Activated CD4-positive, alpha-beta memory T cell treated with anti-CD3 and anti-CD28 coated beads for 36 hours (primary cell): ENCODE results near the gene CAMK2G. TPM values are rescaled to one million over a fixed set of nuclear protein-coding genes. Genes with fewer than 3 reads are reported as not detected.
"Not testable (repeated sequence)": the region's sequence is repeated elsewhere in the genome, so short reads cannot be mapped to it uniquely, and the experiment has no call there.

Source experiments
- CTCF ChIA-PET: fragments of 350-600 bp; sonication (Branson Sonifier 250); formaldehyde crosslinking; loops from one replicate; lab custom pipeline; 2021; ENCODE audit warnings: antibody characterized with exemption, inconsistent platforms; lab: Charles Lee
- POLR2A ChIA-PET: fragments of 350-600 bp; sonication (Branson Sonifier 250); formaldehyde crosslinking; loops from one replicate; lab custom pipeline; 2021; ENCODE audit warnings: antibody characterized with exemption; lab: Charles Lee
- DNase-seq: peaks from one replicate; pipeline ENCODE4 v3.0.0-alpha.2; 2020
- H3K27ac Mint-ChIP-seq: one replicate; pipeline ENCODE4 v1.8.0; 2021; ENCODE audit warnings: mixed read lengths
- H3K27me3 Mint-ChIP-seq: one replicate; pipeline ENCODE4 v1.8.0; 2021; ENCODE audit warnings: mixed read lengths
- H3K36me3 Mint-ChIP-seq: one replicate; pipeline ENCODE4 v1.8.0; 2021; ENCODE audit warnings: mixed read lengths
- H3K4me1 Mint-ChIP-seq: one replicate; pipeline ENCODE4 v1.8.0; 2021; ENCODE audit warnings: low read depth, mixed read lengths
- H3K4me3 Mint-ChIP-seq: one replicate; pipeline ENCODE4 v1.8.0; 2021; ENCODE audit warnings: mild to moderate bottlenecking, mixed read lengths
- H3K9me3 Mint-ChIP-seq: one replicate; pipeline ENCODE4 v1.8.0; 2021; ENCODE audit warnings: mixed read lengths
- intact Hi-C: fragments of 100-400 bp; cut with micrococcal nuclease; formaldehyde crosslinking; loops from one replicate; pipeline ENCODE4 v1.15.1; 2023
- total RNA-seq, 2 experiments: library from RNA; stranded (reverse); gene quantifications; one replicate each; pipeline ENCODE4 v1.2.3, GENCODE V29; 2021

Gene CAMK2G
- total RNA-seq, 2 experiments from 2014 or later = 20.8 to 21.5 TPM

GRCh38 chr10:73796035-73796434 is 78.3 kb downstream of the CAMK2G start:
- H3K27me3 Mint-ChIP-seq, H3K4me1 Mint-ChIP-seq, intact Hi-C loops, H3K9me3 Mint-ChIP-seq, DNase-seq, H3K27ac Mint-ChIP-seq, CTCF ChIA-PET, H3K4me3 Mint-ChIP-seq: not testable (repeated sequence)
- H3K36me3 Mint-ChIP-seq = peaks cover 34% of the 10 kb centered on the region
- POLR2A ChIA-PET = interaction anchor here (1.9 kb wide), 1 partner anchor 13 kb away, joined by 5 read pairs; no protein-coding TSS in a partner anchor

DNA sequence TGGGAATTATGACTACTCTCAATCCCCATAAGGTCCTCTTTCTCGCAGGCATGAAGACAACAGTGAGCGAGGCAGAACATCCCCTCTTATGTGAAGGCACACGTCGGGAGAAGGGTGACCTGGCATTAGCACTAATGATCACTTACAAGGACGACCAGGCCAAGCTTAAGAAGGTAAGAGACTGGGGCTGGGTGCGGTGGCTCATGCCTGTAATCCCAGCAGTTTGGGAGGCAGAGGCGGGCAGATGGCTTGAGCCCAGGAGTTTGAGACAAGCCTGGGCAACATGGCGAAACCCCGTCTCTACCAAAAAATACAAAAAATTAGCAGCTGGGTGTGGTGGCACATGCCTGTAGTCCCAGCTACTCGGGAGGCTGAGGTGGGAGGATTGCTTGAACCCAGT is 78.9 kb downstream of the CAMK2G start:
- H3K27ac Mint-ChIP-seq, H3K4me1 Mint-ChIP-seq, H3K4me3 Mint-ChIP-seq, CTCF ChIA-PET, DNase-seq, intact Hi-C loops, H3K9me3 Mint-ChIP-seq, H3K27me3 Mint-ChIP-seq: not testable (repeated sequence)
- H3K36me3 Mint-ChIP-seq = peaks cover 37% of the 10 kb centered on the region
- POLR2A ChIA-PET = interaction anchor here (1.9 kb wide), 1 partner anchor 14 kb away, joined by 5 read pairs; no protein-coding TSS in a partner anchor

- Mint-ChIP-seq H3K27me3 (no peaks in the 10 kb centered on the region), H3K4me1 (no peaks in the 10 kb centered on the region), H3K9me3 (no peaks in the 10 kb centered on the region), H3K4me3 (no peak overlapping the region), H3K27ac (no peak overlapping the region), H3K36me3 (peaks cover 38% of the 10 kb centered on the region)
- intact Hi-C loops = no loop called here
- POLR2A ChIA-PET = no interaction called here
- CTCF ChIA-PET = interaction anchor here (0.6 kb wide), 1 partner anchor 13 kb away, joined by 3 read pairs; no protein-coding TSS in a partner anchor
- DNase-seq = no peak
Measured at GRCh38 chr10:73793456-73793855, 80.9 kb downstream of the CAMK2G start.

DNA sequence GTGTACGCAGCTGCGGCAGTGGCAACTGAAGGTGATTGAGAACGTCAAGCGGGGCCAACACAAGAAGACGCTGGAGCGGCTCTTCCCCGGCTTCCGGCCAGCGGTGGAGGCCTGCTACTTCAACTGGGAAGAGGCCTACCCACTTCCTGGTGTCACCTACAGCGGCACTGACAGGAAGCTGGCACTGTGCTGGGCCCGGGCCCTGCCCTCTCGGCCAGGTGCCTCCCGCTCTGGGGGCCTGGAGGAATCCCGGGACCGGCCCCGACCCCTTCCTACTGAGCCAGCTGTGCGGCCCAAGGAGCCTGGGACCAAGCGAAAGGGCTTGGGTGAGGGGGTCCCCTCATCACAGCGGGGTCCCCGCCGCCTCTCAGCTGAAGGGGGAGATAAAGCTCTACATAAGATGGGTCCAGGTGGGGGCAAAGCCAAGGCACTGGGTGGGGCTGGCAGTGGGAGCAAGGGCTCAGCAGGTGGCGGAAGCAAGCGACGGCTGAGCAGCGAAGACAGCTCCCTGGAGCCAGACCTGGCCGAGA is 82.4 kb downstream of the CAMK2G start:
- Mint-ChIP-seq H3K27ac (no peak overlapping the region), H3K27me3 (no peaks in the 10 kb centered on the region), H3K4me1 (peaks cover 5% of the 10 kb centered on the region), H3K4me3 (no peak overlapping the region), H3K9me3 (no peaks in the 10 kb centered on the region), H3K36me3 (peaks cover 36% of the 10 kb centered on the region)
- no peak for DNase-seq
- POLR2A ChIA-PET = interaction anchor here (1.2 kb wide), 1 partner anchor 19 kb away, joined by 3 read pairs; no protein-coding TSS in a partner anchor
- intact Hi-C loops = no loop called here
- CTCF ChIA-PET = no interaction called here

DNA sequence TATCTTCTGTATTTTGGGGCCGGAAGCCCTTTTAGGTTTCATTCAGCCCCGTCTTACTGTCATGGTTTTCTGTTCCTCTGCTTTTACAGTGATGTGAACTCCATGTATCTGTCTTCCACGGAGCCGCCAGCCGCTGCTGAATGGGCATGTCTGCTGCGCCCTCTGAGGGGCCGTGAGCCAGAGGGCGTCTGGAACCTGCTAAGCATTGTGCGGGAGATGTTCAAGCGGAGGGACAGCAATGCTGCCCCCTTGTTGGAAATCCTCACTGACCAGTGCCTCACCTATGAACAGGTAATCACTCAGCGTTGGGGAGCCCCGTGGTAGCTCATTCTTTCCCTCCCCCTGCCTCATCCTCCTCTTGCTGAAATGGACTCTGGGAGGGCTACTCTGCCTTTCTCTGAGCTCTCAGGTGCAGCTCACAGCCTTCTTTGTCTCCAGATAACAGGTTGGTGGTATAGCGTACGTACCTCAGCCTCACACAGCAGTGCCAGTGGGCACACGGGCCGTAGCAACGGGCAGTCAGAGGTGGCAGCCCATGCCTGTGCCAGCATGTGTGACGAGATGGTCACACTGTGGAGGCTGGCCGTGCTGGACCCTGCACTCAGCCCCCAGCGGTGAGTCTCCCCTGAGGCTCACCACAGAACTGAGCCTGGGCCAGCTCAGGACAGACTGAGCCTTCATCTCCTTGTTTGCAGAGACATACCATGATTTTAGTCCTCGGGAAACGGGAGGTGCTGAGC is 83.3 kb downstream of the CAMK2G start:
- CTCF ChIA-PET = no interaction called here
- intact Hi-C loops = no loop called here
- H3K4me1 Mint-ChIP-seq = peaks cover 14% of the 10 kb centered on the region
- H3K27me3 Mint-ChIP-seq = no peaks in the 10 kb centered on the region
- POLR2A ChIA-PET = no interaction called here
- H3K4me3 Mint-ChIP-seq = no peak overlapping the region
- peaks cover 32% of the 10 kb centered on the region for H3K36me3 Mint-ChIP-seq
- no peak overlapping the region for H3K27ac Mint-ChIP-seq
- no peaks in the 10 kb centered on the region for H3K9me3 Mint-ChIP-seq
- no peak for DNase-seq

DNA sequence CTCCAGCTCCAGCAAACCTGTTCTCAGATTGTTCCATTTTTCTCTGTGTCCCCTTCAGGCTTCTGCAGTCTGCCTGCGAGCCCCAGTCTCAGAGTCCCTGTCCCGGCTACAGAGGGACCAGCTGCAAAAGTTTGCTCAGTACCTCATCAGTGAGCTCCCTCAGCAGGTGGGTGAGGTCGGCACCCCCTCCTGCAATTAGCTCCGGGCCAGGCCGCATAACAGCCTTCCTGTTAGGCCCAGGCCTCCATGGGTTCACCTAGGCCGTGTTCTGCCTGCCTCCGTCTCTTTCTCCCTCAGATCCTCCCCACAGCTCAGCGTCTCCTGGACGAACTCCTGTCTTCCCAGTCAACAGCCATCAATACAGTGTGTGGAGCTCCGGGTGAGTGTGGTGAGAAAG is 84.7 kb downstream of the CAMK2G start:
- no peak overlapping the region for H3K27ac Mint-ChIP-seq
- ChIA-PET POLR2A (interaction anchor here (0.6 to 2.4 kb wide), 3 partner anchors 18 to 31 kb away, joined by 3 to 14 read pairs (median 3); a partner anchor contains a TSS), CTCF (no interaction called here)
- DNase-seq = no peak
- H3K27me3 Mint-ChIP-seq = no peaks in the 10 kb centered on the region
- intact Hi-C loops = no loop called here
- peaks cover 17% of the 10 kb centered on the region for H3K4me1 Mint-ChIP-seq
- no peaks in the 10 kb centered on the region for H3K9me3 Mint-ChIP-seq
- peaks cover 32% of the 10 kb centered on the region for H3K36me3 Mint-ChIP-seq
- no peak overlapping the region for H3K4me3 Mint-ChIP-seq

- no peaks in the 10 kb centered on the region for H3K9me3 Mint-ChIP-seq
- ChIA-PET POLR2A (interaction anchor here (1.1 to 2.4 kb wide), 2 partner anchors 17 to 21 kb away, joined by 3 to 14 read pairs; a partner anchor contains a TSS), CTCF (no interaction called here)
- H3K36me3 Mint-ChIP-seq = peaks cover 27% of the 10 kb centered on the region
- no peak overlapping the region for H3K4me3 Mint-ChIP-seq
- no peak overlapping the region for H3K27ac Mint-ChIP-seq
- intact Hi-C loops = no loop called here
- H3K27me3 Mint-ChIP-seq = no peaks in the 10 kb centered on the region
- peaks cover 17% of the 10 kb centered on the region for H3K4me1 Mint-ChIP-seq
- no peak for DNase-seq
Measured at GRCh38 chr10:73788864-73789658, 85.3 kb downstream of the CAMK2G start.

- H3K9me3 Mint-ChIP-seq, DNase-seq, intact Hi-C loops, H3K27me3 Mint-ChIP-seq: not testable (repeated sequence)
- H3K4me3 Mint-ChIP-seq = peak overlapping the region; percentile 43
- peaks cover 16% of the 10 kb centered on the region for H3K36me3 Mint-ChIP-seq
- CTCF ChIA-PET = interaction anchor here (0.7 to 1.7 kb wide), 7 partner anchors 13 to 58 kb away, joined by 3 to 7 read pairs (median 4); a partner anchor contains a TSS
- peak overlapping the region; percentile 33 for H3K27ac Mint-ChIP-seq
- POLR2A ChIA-PET = interaction anchor here (1.0 to 3.1 kb wide), 4 partner anchors 15 to 23 kb away, joined by 4 to 22 read pairs (median 8); a partner anchor contains a TSS
- peaks cover 31% of the 10 kb centered on the region for H3K4me1 Mint-ChIP-seq
Measured at GRCh38 chr10:73787031-73787800, 87.1 kb downstream of the CAMK2G start.

DNA sequence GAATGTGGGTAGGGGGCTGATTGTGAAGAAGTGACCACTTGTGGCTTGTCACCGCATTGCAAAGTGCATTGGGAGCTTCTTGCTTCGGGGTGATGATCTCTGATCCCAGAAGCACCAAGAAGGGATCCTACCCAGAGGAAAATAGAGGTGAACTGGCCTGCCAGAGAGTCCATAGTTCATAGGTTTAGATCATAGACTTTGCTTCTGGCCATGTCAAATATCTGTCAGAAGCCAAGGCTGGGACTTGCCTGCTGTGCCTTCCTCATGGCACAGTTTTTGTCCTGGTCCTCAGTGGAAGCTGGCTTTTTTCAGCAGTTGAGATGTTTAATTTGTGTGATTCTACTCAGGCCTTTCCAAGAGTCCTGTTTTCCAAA is 87.9 kb downstream of the CAMK2G start:
- Mint-ChIP-seq H3K36me3 (peaks cover 18% of the 10 kb centered on the region), H3K27me3 (no peaks in the 10 kb centered on the region), H3K9me3 (no peaks in the 10 kb centered on the region), H3K4me3 (peak overlapping the region; percentile 98), H3K4me1 (peaks cover 31% of the 10 kb centered on the region), H3K27ac (peak overlapping the region; percentile 77)
- POLR2A ChIA-PET = interaction anchor here (1.9 to 3.1 kb wide), 3 partner anchors 14 to 23 kb away, joined by 8 to 22 read pairs (median 9); a partner anchor contains a TSS
- CTCF ChIA-PET = interaction anchor here (0.7 to 1.7 kb wide), 8 partner anchors 13 to 57 kb away, joined by 3 to 8 read pairs (median 4); a partner anchor contains a TSS
- intact Hi-C loops = no loop called here
- no peak for DNase-seq

DNA sequence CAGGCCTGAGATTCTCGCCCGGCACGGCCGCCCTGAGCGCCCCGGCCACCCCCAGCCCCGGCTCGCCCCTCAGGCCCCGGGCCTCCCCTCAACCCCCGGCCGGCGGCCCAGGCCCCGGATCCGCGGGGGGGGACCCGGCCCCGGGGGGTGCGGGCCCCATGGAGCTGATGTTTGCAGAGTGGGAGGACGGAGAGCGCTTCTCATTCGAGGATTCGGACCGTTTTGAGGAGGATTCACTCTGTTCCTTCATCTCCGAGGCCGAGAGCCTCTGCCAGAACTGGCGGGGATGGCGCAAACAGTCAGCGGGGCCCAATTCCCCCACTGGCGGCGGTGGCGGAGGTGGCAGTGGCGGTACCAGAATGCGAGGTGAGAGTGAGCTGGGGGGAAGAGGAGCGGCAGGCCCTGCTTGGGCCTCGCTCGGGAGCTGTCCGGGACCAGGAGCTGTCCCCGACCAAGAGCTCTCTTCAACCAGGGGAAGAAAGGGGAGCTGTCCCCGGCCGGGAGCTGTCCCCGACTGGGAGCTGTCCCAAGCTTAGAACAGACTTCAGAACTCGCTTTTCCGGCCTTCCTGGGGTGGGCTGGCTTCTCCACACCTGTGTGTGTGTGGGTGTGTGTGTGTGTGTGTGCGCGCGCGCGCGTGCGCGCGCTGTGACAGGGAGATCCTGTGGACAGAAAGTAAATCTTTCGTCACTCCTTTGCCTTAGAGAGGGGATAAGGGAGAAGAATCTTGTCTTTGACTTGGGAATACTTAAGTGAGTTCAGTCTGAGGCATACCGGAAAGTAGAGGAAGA is 88.4 kb downstream of the CAMK2G start:
- Mint-ChIP-seq H3K27ac (peak overlapping the region; percentile 96), H3K36me3 (peaks cover 12% of the 10 kb centered on the region), H3K4me3 (peak overlapping the region; percentile 98), H3K27me3 (no peaks in the 10 kb centered on the region), H3K4me1 (peaks cover 35% of the 10 kb centered on the region), H3K9me3 (no peaks in the 10 kb centered on the region)
- ChIA-PET POLR2A (interaction anchor here (0.9 to 3.1 kb wide), 5 partner anchors 8 to 42 kb away, joined by 3 to 22 read pairs (median 8); partner anchors contain the start of gene SEC24C), CTCF (interaction anchor here (0.9 to 1.7 kb wide), 7 partner anchors 12 to 24 kb away, joined by 3 to 8 read pairs (median 4); a partner anchor contains a TSS)
- peak; percentile 63 for DNase-seq
- intact Hi-C loops = loop anchor here (1.0 kb wide), 4 partner anchors 14 to 56 kb away; partner anchors contain the start of gene SEC24C
